Measurements from ENCODE around the gene WNT5B. TPM values are rescaled to one million over a fixed set of nuclear protein-coding genes. Genes with fewer than 3 reads are reported as not detected.
A peak's percentile ranks its signal among the peaks of the same experiment; 100 is the strongest.

WNT5B gene
- total and polyA plus RNA-seq, 2 of the 8 experiments (the other 6 are each of a cell fraction or from before 2014, with no cell fraction given): 0.91 to 1.2 TPM

DNA sequence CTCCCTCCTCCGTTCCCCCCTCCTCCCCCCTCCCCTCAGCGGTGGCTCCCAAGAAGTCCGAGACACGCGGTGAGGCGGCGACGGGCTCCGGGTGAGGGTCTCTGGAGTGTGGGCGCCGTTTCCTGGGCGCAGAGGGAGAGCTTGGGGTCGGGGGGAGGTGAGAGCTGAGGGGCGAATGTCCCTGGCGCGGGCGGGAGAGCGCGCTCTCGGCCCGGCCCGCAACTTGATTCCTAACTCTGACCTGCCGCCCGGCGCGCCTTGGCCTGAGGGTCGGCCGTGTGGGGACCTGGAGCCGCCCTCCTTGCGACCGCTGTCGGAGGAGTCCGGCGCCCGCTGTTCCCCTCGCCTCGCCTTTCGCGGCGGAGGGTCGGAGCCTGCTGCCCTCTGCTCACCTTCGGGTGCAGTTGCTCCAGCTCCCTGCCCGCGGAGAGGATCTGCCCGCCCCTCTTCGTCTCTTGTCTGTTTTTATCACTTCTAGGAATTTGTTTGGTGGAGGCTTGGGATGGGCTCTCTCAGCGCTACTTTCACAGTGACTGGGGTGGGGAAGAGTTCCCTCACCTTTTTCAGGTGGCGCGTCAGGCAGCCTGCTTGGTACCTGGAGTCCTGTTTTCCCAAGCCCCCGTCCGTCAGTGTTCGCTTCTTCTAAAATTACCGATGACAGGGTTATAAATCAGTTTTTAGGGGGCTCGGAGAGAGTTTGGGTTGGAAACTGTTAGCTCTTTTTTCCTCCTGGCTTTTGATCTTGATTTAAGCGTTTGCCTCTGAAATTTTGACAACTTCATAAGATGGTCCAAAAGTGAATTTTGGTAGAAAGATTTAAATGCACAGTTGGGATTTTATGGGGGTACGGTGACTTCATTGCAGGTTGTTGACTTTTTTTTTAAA lies 62.3 kb downstream of the WNT5B start:
- DNase-seq (ENCODE audit: low read depth in 1 of 2, low spot score in 2 of 2) (peak; percentile 13 to 77), FAIRE-seq (no peak)
- Histone ChIP-seq H3K9me3 (ENCODE audit: insufficient read depth in 2 of 2, low read depth in 1 of 2, low read length in 1 of 2) (no peaks in the 10 kb centered on the region), H2AFZ (ENCODE audit: low read length) (no peak overlapping the region), H3K23ac (ENCODE audit: insufficient read length) (no peak overlapping the region), H3K36me3 (ENCODE audit: control insufficient read depth in 2 of 4, insufficient read depth in 4 of 4, low read length in 3 of 4) (no peaks in the 10 kb centered on the region), H3K9ac (replicated peaks in 1 of 4; ENCODE audit: extremely low read depth in 1 of 4, low read depth in 3 of 4, low read length in 3 of 4) (peak overlapping the region; percentile 32 to 85 (median 81)), H2BK12ac (ENCODE audit: low read depth, low read length) (no peak overlapping the region), H3K4me3 (ENCODE audit: extremely low read depth in 1 of 4, insufficient read depth in 2 of 4, low read depth in 3 of 4, low read length in 4 of 4) (peak overlapping the region; percentile 77 to 93 (median 90)), H3K18ac (ENCODE audit: extremely low read depth, low read length) (peak overlapping the region; percentile 95), H2AK5ac (ENCODE audit: low read depth, low read length) (no peak overlapping the region), H2BK120ac (replicated peaks; ENCODE audit: low read depth, low read length) (no peak overlapping the region), H3K79me2 (ENCODE audit: control insufficient read depth in 1 of 2, insufficient read depth in 2 of 2, low read length in 2 of 2) (peaks cover 13 to 49% of the 10 kb centered on the region in 2 experiments), H2BK20ac (ENCODE audit: low read length) (no peak overlapping the region), H4K20me1 (replicated peaks in 1 of 2; ENCODE audit: control insufficient read depth in 1 of 2, insufficient read depth in 2 of 2, low read length in 2 of 2) (peaks cover 0 to 7% of the 10 kb centered on the region in 2 experiments), H3K27ac (ENCODE audit: low read depth, low read length) (peak overlapping the region; percentile 81; the same call in 1 of the 2 replicates), H3K27me3 (replicated peaks in 1 of 4; ENCODE audit: control insufficient read depth in 3 of 4, extremely low read depth in 1 of 4, insufficient read depth in 3 of 4, low read length in 3 of 4) (no peaks in the 10 kb centered on the region), H4K5ac (ENCODE audit: insufficient read length, low read depth, low read length) (peak overlapping the region; percentile 79), H3K23me2 (ENCODE audit: low read depth, low read length) (peaks cover 2% of the 10 kb centered on the region; the same call in 1 of the 2 replicates), H3K56ac (replicated peaks; ENCODE audit: insufficient read length, low read depth, low read length) (peak overlapping the region; percentile 28), H3K4me2 (ENCODE audit: insufficient read depth in 1 of 2, low read depth in 2 of 2, low read length in 2 of 2) (peak overlapping the region; percentile 66 to 82), H4K91ac (replicated peaks; ENCODE audit: insufficient read length, low read length) (no peak overlapping the region), H2BK15ac (ENCODE audit: low read length) (0 out of 2 replicates have a peak overlapping the region, but pooled peaks have one; percentile 22), H3K79me1 (ENCODE audit: low read depth, low read length) (no peaks in the 10 kb centered on the region; the same call in 1 of the 2 replicates), H2BK5ac (ENCODE audit: low read depth, low read length) (0 out of 2 replicates have a peak overlapping the region, but pooled peaks have one; percentile 64), H3K14ac (ENCODE audit: insufficient read length) (no peak overlapping the region), H3K4ac (replicated peaks; ENCODE audit: insufficient read length, low read depth, low read length) (no peak overlapping the region), H4K8ac (ENCODE audit: extremely low read depth, insufficient read depth, low read length) (peak overlapping the region; percentile 76), H3K4me1 (replicated peaks in 1 of 4; ENCODE audit: control insufficient read depth in 3 of 4, insufficient read depth in 4 of 4, low read length in 3 of 4) (no peaks in the 10 kb centered on the region; a peak in 1 of 7 replicates)
- POLR2A ChIA-PET (ENCODE audit: partially characterized antibody): interaction anchor here (0.6 to 2.6 kb wide), 20 partner anchors 10 to 289 kb away, joined by 3 to 10 read pairs (median 4); partner anchors contain the start of gene FBXL14
- CTCF ChIA-PET (ENCODE audit: partially characterized antibody): interaction anchor here (0.9 to 1.2 kb wide), 2 partner anchors 56 to 103 kb away, joined by 3 to 4 read pairs; no protein-coding TSS in a partner anchor
- 1% methylated on average over 44 of the region's 56 CpGs; no CpG with 5 or more reads in 1 of the 2 experiments for WGBS, 2 experiments (ENCODE audit: extremely low coverage in 1 of 2, insufficient coverage in 1 of 2, insufficient read length in 1 of 2, insufficient replicate concordance in 2 of 2, low coverage in 1 of 2, low lambda C conversion rate in 2 of 2, missing lambda C conversion rate in 1 of 2)
- TF ChIP-seq KDM4A (IDR thresholded peaks at IDR 0.05; ENCODE audit: low read depth, low read length, severe bottlenecking): peak; percentile 45
- TF ChIP-seq CHD1 (IDR thresholded peaks at IDR 0.05; ENCODE audit: low read depth, low read length): no peak
- no peak for TF ChIP-seq GABPA (IDR thresholded peaks at IDR 0.05; ENCODE audit: borderline replicate concordance, insufficient read depth, low read length)
- no peak for TF ChIP-seq SRF (IDR thresholded peaks at IDR 0.05; ENCODE audit: low read depth, low read length)
- TF ChIP-seq ASH2L (IDR thresholded peaks at IDR 0.05; ENCODE audit: low read length): peak; percentile 89
- TF ChIP-seq TAF1 (IDR thresholded peaks at IDR 0.05; ENCODE audit: low read depth, low read length): no peak
- peak in 1 of 2 experiments; percentile 4; a peak in 2 of 4 replicates for TF ChIP-seq RAD21 (IDR thresholded peaks at IDR 0.05 in 1 of 2, conservative IDR thresholded peaks at IDR 0.05 in 1 of 2; ENCODE audit: low read depth in 2 of 2, low read length in 2 of 2)
- TF ChIP-seq PHF8 (conservative IDR thresholded peaks at IDR 0.05; ENCODE audit: low read depth, low read length): peak; percentile 90
- no peak for TF ChIP-seq CBX5 (IDR thresholded peaks at IDR 0.05; ENCODE audit: low read depth, low read length)
- TF ChIP-seq TBP (IDR thresholded peaks at IDR 0.05; ENCODE audit: low read depth, low read length): no peak

Measured in H1 (cell line).